Peyer's patch (tissue), 4 donors: ENCODE results near the gene CTBP1.

ENCODE experiments used
- POLR2A ChIP-seq, 2 donors: fragments of 450-650 bp; IDR thresholded peaks; one replicate each; pipeline ENCODE4 v1.5.1; 2017; ENCODE audit warnings: antibody characterized with exemption in 2 of 2, mild to moderate bottlenecking in 2 of 2, moderate library complexity in 2 of 2
- TF ChIP-seq, protein P1 (sequence below), 6 experiments: fragments of 450-650 bp in 4 of 6; fragments of 200-600 bp in 2 of 6; sonication (generic) in 1 of 6; IDR thresholded peaks; one replicate each; pipeline ENCODE4 v1.5.1; 2017 to 2019; ENCODE audit warnings: antibody characterized with exemption in 6 of 6, mild to moderate bottlenecking in 3 of 6, moderate library complexity in 1 of 6

DNA sequence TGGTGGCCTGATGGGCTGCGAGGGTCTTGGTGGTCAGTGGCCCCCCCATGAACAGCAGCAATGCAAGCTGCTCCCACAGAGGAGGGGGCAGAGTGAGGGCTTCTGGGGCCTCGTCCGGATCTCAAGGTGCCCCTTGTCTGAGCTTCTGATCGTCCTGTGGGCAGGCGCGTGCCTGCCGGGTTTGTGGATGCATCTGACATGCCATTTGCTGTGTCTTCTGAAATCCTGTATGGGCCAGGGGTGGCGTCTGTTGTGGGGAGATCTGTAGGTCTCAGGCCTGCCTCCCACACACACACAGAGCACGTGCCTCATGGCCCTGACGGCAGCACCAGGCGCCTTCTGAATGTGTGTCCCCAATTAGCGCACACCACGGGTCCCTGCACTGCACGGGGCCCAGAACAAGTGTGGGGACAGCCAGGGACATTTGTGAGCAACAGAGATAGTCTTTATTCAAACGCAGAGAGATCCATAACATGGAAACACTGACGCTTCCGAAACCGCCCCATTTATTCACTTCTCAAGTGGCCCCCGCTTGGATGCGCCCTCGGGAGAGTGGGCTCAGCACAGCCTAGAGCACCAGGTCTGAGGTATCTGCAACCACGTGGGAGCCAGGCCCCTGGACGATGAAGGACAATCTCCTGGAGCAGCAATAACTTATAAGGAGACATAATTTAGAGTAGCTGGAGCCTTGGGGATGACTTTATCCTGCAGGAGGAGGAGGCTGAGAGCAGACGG is 82.3 kb downstream of the CTBP1 start:
- TF ChIP-seq, protein P1, sequence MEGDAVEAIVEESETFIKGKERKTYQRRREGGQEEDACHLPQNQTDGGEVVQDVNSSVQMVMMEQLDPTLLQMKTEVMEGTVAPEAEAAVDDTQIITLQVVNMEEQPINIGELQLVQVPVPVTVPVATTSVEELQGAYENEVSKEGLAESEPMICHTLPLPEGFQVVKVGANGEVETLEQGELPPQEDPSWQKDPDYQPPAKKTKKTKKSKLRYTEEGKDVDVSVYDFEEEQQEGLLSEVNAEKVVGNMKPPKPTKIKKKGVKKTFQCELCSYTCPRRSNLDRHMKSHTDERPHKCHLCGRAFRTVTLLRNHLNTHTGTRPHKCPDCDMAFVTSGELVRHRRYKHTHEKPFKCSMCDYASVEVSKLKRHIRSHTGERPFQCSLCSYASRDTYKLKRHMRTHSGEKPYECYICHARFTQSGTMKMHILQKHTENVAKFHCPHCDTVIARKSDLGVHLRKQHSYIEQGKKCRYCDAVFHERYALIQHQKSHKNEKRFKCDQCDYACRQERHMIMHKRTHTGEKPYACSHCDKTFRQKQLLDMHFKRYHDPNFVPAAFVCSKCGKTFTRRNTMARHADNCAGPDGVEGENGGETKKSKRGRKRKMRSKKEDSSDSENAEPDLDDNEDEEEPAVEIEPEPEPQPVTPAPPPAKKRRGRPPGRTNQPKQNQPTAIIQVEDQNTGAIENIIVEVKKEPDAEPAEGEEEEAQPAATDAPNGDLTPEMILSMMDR (IDR thresholded peaks at IDR 0.05) = no peak
- TF ChIP-seq POLR2A (IDR thresholded peaks at IDR 0.05) = no peak
